Parathyroid adenoma (tissue), 2 donors: ENCODE measurements around the gene MYL12B.

Experiments used
- H2AFZ ChIP-seq: fragments of 300-600 bp; sonication (generic); one replicate; pipeline ENCODE4 v1.7.0; 2017; ENCODE audit warnings: antibody characterized with exemption, mild to moderate bottlenecking
- H3K27ac ChIP-seq: fragments of 300-600 bp; sonication (generic); one replicate; pipeline ENCODE4 v1.7.0; 2017
- H3K27me3 ChIP-seq: fragments of 300-600 bp; sonication (generic); one replicate; pipeline ENCODE4 v1.7.0; 2017; ENCODE audit warnings: low read length; ENCODE audit not compliant: control insufficient read depth, insufficient read depth
- H3K36me3 ChIP-seq: fragments of 300-600 bp; sonication (generic); one replicate; pipeline ENCODE4 v1.7.0; 2017; ENCODE audit warnings: low read length; ENCODE audit not compliant: control insufficient read depth, insufficient read depth
- H3K4me1 ChIP-seq: fragments of 300-600 bp; sonication (generic); one replicate; pipeline ENCODE4 v1.7.0; 2017; ENCODE audit warnings: control low read depth
- H3K4me2 ChIP-seq: fragments of 300-600 bp; sonication (generic); one replicate; pipeline ENCODE4 v1.7.0; 2017; ENCODE audit warnings: low read length
- H3K4me3 ChIP-seq: fragments of 300-600 bp; sonication (generic); one replicate; pipeline ENCODE4 v1.7.0; 2017; ENCODE audit warnings: low read depth, low read length
- H3K79me2 ChIP-seq: fragments of 300-600 bp; sonication (generic); one replicate; pipeline ENCODE4 v1.7.0; 2017; ENCODE audit warnings: control low read depth
- H3K9ac ChIP-seq: fragments of 300-600 bp; sonication (generic); one replicate; pipeline ENCODE4 v1.7.0; 2017; ENCODE audit warnings: mild to moderate bottlenecking
- H3K9me3 ChIP-seq: fragments of 300-600 bp; sonication (generic); one replicate; pipeline ENCODE4 v1.7.0; 2017; ENCODE audit warnings: low read length; ENCODE audit not compliant: control insufficient read depth
- CTCF ChIP-seq: fragments of 300-600 bp; sonication (generic); IDR thresholded peaks from one replicate; pipeline ENCODE4 v1.7.0; 2017; ENCODE audit warnings: antibody characterized with exemption, mild to moderate bottlenecking
- donor health status: primary hyperparathyroidism.

MYL12B gene

DNA sequence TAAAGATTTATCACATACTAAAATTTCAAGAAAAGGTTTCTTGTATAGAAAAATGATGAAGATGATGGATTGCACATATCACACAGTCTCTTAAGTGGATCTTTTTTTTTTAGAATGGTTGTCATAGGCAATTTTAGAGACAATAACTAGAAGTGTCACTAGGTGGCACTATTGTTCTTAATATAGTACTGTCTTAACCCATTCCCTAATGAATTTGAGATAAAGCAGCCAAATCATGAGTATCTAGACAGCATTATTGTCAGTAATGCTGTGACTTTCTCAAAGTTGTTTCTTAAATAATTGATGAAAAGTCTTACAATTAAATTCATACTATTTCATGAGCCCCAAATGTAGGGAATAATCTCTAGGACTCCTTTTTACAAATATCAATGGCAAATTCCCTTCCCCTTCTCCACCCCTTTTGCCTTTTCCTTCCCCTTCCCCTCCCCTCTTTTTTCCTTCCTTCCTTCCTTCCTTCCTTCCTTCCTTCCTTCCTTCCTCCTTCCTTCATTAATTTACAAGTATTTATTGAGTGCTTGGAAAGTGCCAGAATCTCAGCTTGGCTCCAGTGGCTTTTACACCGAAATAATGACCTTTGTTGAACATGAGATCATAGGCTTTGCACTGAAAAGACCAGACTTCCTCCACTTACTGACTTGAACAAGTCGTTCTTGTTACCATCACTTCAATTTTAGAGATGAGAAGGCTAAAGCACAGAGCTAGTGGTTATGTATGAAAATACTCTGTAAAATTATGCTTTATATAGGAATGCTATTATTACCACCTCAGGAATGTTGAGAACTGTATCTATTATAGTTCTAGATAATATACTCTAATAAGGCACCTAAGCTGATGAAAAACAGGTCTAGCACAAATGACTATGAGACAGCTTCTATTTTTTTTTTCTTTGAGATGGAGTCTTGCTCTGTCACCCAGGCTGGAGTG, 19.8 kb downstream of the MYL12B start:
- TF ChIP-seq CTCF: peak; percentile 69
- no peaks in the 10 kb centered on the region for H3K27me3 ChIP-seq
- no peak overlapping the region for H3K9ac ChIP-seq
- no peak overlapping the region for H3K27ac ChIP-seq
- H3K4me1 ChIP-seq: peaks cover 9% of the 10 kb centered on the region
- H3K9me3 ChIP-seq: no peaks in the 10 kb centered on the region
- no peaks in the 10 kb centered on the region for H3K79me2 ChIP-seq
- H2AFZ ChIP-seq: no peak overlapping the region
- H3K36me3 ChIP-seq: no peaks in the 10 kb centered on the region
- no peak overlapping the region for H3K4me3 ChIP-seq
- no peak overlapping the region for H3K4me2 ChIP-seq

DNA sequence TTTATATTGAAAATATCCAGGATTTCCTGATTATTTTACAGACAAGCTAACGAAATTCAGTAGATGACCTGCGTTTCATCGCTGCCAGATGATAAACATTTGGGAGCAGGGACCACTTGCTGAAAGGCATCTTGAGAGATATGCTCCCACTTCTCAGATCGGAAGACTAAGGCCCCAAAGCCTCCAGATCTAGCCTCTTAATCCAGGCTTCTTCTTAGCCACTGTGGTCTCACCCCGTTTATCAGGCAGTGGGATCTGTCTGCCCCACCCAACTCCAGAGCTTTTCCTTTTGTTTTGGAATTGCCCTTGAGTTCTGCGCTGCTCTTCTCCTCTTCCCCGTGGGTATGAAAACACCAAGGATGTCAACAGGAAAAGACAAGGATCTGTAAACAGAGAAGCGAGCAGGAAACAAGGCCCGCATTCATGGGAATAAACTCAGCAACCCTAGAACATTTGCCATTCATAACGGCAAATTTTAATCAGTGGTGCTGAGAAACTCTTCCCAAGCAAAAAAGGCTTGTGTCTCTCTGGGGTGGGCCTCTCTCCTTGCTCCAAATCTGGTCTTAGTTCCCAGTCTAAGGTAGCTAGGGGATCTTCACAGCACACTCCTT, 21.4 kb downstream of the MYL12B start:
- H3K27ac ChIP-seq: peak overlapping the region; percentile 72
- H3K4me1 ChIP-seq: peaks cover 9% of the 10 kb centered on the region
- no peaks in the 10 kb centered on the region for H3K9me3 ChIP-seq
- TF ChIP-seq CTCF: no peak
- no peak overlapping the region for H3K9ac ChIP-seq
- no peak overlapping the region for H3K4me3 ChIP-seq
- H3K36me3 ChIP-seq: no peaks in the 10 kb centered on the region
- H3K27me3 ChIP-seq: no peaks in the 10 kb centered on the region
- no peaks in the 10 kb centered on the region for H3K79me2 ChIP-seq
- H2AFZ ChIP-seq: peak overlapping the region; percentile 87
- H3K4me2 ChIP-seq: no peak overlapping the region

- H2AFZ ChIP-seq: peak overlapping the region; percentile 87
- peak overlapping the region; percentile 72 for H3K27ac ChIP-seq
- H3K4me2 ChIP-seq: no peak overlapping the region
- H3K9ac ChIP-seq: no peak overlapping the region
- H3K27me3 ChIP-seq: no peaks in the 10 kb centered on the region
- peaks cover 9% of the 10 kb centered on the region for H3K4me1 ChIP-seq
- no peak for TF ChIP-seq CTCF
- H3K4me3 ChIP-seq: no peak overlapping the region
- no peaks in the 10 kb centered on the region for H3K9me3 ChIP-seq
- H3K36me3 ChIP-seq: no peaks in the 10 kb centered on the region
- no peaks in the 10 kb centered on the region for H3K79me2 ChIP-seq
Observed at GRCh38 chr18:3283908-3284307, 22.0 kb downstream of the MYL12B start.

DNA sequence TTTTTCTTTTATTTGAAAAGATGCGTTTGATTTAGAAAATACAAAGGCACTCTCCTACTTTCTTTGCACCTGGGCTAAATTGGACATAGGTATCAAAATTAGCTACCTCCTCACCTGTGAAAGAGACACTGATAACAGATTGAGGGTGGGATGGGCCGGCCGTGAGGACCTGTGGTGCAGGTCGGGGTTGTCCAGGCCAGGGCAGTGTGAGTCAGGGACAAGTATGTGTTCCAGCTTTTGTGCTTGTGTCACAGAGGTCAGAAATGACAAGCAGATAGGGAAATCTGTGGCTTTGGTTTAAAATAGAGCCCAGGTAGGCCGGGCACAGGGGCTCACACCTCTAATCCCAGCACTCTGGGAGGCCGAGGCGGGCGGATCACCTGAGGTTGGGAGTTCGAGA, 22.6 kb downstream of the MYL12B start:
- Histone ChIP-seq H3K36me3 (no peaks in the 10 kb centered on the region), H3K79me2 (no peaks in the 10 kb centered on the region), H2AFZ (peak overlapping the region; percentile 87), H3K27ac (no peak overlapping the region), H3K4me1 (peaks cover 9% of the 10 kb centered on the region), H3K9me3 (no peaks in the 10 kb centered on the region), H3K9ac (no peak overlapping the region), H3K4me2 (no peak overlapping the region), H3K27me3 (no peaks in the 10 kb centered on the region), H3K4me3 (no peak overlapping the region)
- TF ChIP-seq CTCF: no peak
